HepG2 (cell line): ENCODE measurements around the gene METTL22. TPM values are rescaled to one million over a fixed set of nuclear protein-coding genes. Genes with fewer than 3 reads are reported as not detected.

Experiments used
- ATAC-seq: fragments of 200-7000 bp; cut with Tn5 transposase; 3 replicates; pipeline ENCODE4 v1.9.1; 2020; ENCODE audit warnings: mild to moderate bottlenecking, moderate library complexity
- Bru-seq: library from RNA; stranded (reverse); fragments of 400-500 nt; gene quantifications from one replicate; lab custom pipeline; 2021; lab: Mats Ljungman, UMichigan
- BruChase-seq, 2 experiments: library from RNA; stranded (reverse); fragments of 400-500 nt; gene quantifications; one replicate each; lab custom pipeline; 2021; lab: Mats Ljungman, UMichigan
- BruUV-seq: library from RNA; stranded (reverse); fragments of 400-500 nt; replicated peaks from 2 replicates; lab custom pipeline; 2021; lab: Mats Ljungman, UMichigan
- CTCF ChIA-PET: fragments of 300-600 bp; formaldehyde crosslinking; extraction: SDS; loops from one replicate; lab custom pipeline; 2021; ENCODE audit warnings: low total read pairs, inconsistent platforms, low intra/inter-chr PET ratio; lab: Yijun Ruan, JAX
- POLR2A ChIA-PET: fragments of 350-600 bp; sonication (Branson Sonifier 250); formaldehyde crosslinking; loops from one replicate; lab custom pipeline; 2020; ENCODE audit warnings: antibody characterized with exemption, inconsistent platforms; lab: Yijun Ruan, JAX
- DNase-seq: peaks from one replicate; pipeline ENCODE4 v3.0.0-alpha.2; 2015; ENCODE audit warnings: low spot score
- FAIRE-seq: peaks from 3 replicates; lab custom pipeline; 2011; peaks lifted over from hg19 to GRCh38; lab: Jason Lieb, UNC
- H2AFZ ChIP-seq: one replicate; pipeline ENCODE4 v1.6.1; 2011; ENCODE audit warnings: low read length, inconsistent platforms
- H3K27ac ChIP-seq: fragments of 300-600 bp; 3 replicates; pipeline ENCODE4 v1.8.0; 2011; ENCODE audit warnings: mixed run types, mild to moderate bottlenecking, mixed read lengths, low read length, inconsistent platforms; ENCODE audit not compliant: insufficient read depth; ENCODE audit errors: extremely low read length
- H3K27me3 ChIP-seq, 2 experiments: fragments of 200-600 bp in 1 of 2; 2 replicates in 1 of 2; 3 replicates in 1 of 2; pipeline versions ENCODE4 v1.6.0 to v1.8.0; 2011; ENCODE audit warnings: low read length in 2 of 2, mild to moderate bottlenecking in 2 of 2, moderate library complexity in 2 of 2, inconsistent platforms in 1 of 2; ENCODE audit not compliant: insufficient read depth in 2 of 2, control insufficient read depth in 1 of 2
- H3K36me3 ChIP-seq, 2 experiments: fragments of 200-600 bp in 1 of 2; replicated peaks in 1 of 2; 2 replicates in 1 of 2; 3 replicates in 1 of 2; pipeline versions ENCODE4 v1.5.1 to v1.8.0; 2011; ENCODE audit warnings: low read length in 2 of 2, inconsistent platforms in 1 of 2; ENCODE audit not compliant: insufficient read depth in 2 of 2, control insufficient read depth in 1 of 2
- H3K4me1 ChIP-seq: 2 replicates; pipeline ENCODE4 v1.5.1; 2012; ENCODE audit warnings: low read length, inconsistent platforms; ENCODE audit not compliant: insufficient read depth
- H3K4me2 ChIP-seq: 2 replicates; pipeline ENCODE4 v1.6.0; 2011; ENCODE audit warnings: low read depth, low read length, inconsistent platforms
- H3K4me3 ChIP-seq, 3 experiments: fragments of 200-600 bp in 1 of 3; sonication (generic), shearing (Covaris generic) in 1 of 3; replicated peaks in 1 of 3; 2 replicates each; pipeline ENCODE4 v1.5.1; 2011 to 2016; ENCODE audit warnings: low read length in 3 of 3, inconsistent platforms in 2 of 3, low read depth in 2 of 3, mild to moderate bottlenecking in 2 of 3, control low read depth in 1 of 3, mixed read lengths in 1 of 3; ENCODE audit not compliant: insufficient read depth in 1 of 3
- H3K79me2 ChIP-seq: one replicate; pipeline ENCODE4 v1.6.1; 2011; ENCODE audit warnings: low read length, inconsistent platforms; ENCODE audit not compliant: insufficient read depth
- H3K9ac ChIP-seq: 2 replicates; pipeline ENCODE4 v1.6.0; 2011; ENCODE audit warnings: mild to moderate bottlenecking, low read depth, low read length, inconsistent platforms; ENCODE audit not compliant: insufficient read depth
- H3K9me3 ChIP-seq: 2 replicates; pipeline ENCODE4 v1.5.1; 2012; ENCODE audit warnings: mild to moderate bottlenecking, low read length
- H4K20me1 ChIP-seq: 2 replicates; pipeline ENCODE4 v1.6.0; 2011; ENCODE audit warnings: inconsistent platforms, mild to moderate bottlenecking, low read length, moderate library complexity; ENCODE audit not compliant: insufficient read depth
- TCF12 ChIP-seq, 2 experiments: fragments of 450-650 bp in 1 of 2; sonication (generic) in 1 of 2; formaldehyde crosslinking in 1 of 2; IDR thresholded peaks; 2 replicates each; pipeline versions ENCODE4 v1.6.1 to v1.8.0; 2017 to 2022; ENCODE audit warnings: antibody characterized with exemption in 1 of 2, mild to moderate bottlenecking in 1 of 2, missing genetic modification reagents in 1 of 2, moderate library complexity in 1 of 2
- ZNF431 ChIP-seq: sonication (generic); formaldehyde crosslinking; IDR thresholded peaks from 2 replicates; pipeline ENCODE4 v1.9.0; 2022; ENCODE audit warnings: missing genetic modification reagents, low read depth, mild to moderate bottlenecking, borderline replicate concordance
- ZNF788 ChIP-seq: sonication (generic); formaldehyde crosslinking; IDR thresholded peaks from 2 replicates; pipeline ENCODE4 v1.5.0; 2020; ENCODE audit warnings: mild to moderate bottlenecking, missing genetic modification reagents, borderline replicate concordance
- WGBS: methylation state at CpG from one replicate; pipeline ENCODE4 v1.1.6; 2017; ENCODE audit warnings: low lambda C conversion rate; 5-methylcytosine and 5-hydroxymethylcytosine counted together
- in situ Hi-C: cut with HindIII; loops from 2 replicates; pipeline ENCODE4 v1.10.0; 2017; ENCODE audit warnings: low pct_unique_long_range_greater_than_20kb; ENCODE audit not compliant: extremely low pct_ligation_motif_present
- intact Hi-C: fragments of 100-400 bp; cut with micrococcal nuclease; formaldehyde crosslinking; loops from one replicate; pipeline ENCODE4 v1.10.0; 2022; ENCODE audit not compliant: unreplicated experiment
- long read RNA-seq, 2 experiments: library from RNA in 1 of 2; library from polyadenylated mRNA in 1 of 2; stranded (forward) in 1 of 2; unstranded in 1 of 2; transcript quantifications; one replicate each; pipeline ENCODE4 v2.0.0, GENCODE V29; 2019 to 2022
- polyA minus RNA-seq, 3 experiments: library from RNA; depleted of rRNA, polyadenylated mRNA; stranded (reverse); fragments of >200 nt; gene quantifications; 2 replicates each; pipeline ENCODE4 v1.2.3, GENCODE V29; 2011; ENCODE audit warnings: low replicate concordance in 1 of 3
- polyA plus RNA-seq, 8 experiments: library from polyadenylated mRNA; depleted of rRNA in 3 of 8; stranded (reverse) in 7 of 8; unstranded in 1 of 8; fragments of >200 nt; fragmentation: Illumina TruSeq in 4 of 8; extraction: Trizol in 4 of 8; gene quantifications; 2 replicates each; pipeline versions ENCODE4 v1.2.1 to v1.2.3, GENCODE V29; 2011 to 2016; ENCODE audit warnings: low read depth in 4 of 8, missing spikeins in 1 of 8, mixed read lengths in 1 of 8; ENCODE audit not compliant: insufficient read depth in 1 of 8
- total RNA-seq, 5 experiments: library from RNA; depleted of rRNA; stranded (reverse); fragments of >200 nt; fragmentation: Illumina TruSeq; extraction: Trizol; gene quantifications; 2 replicates each; pipeline ENCODE4 v1.2.3, GENCODE V29; 2016; ENCODE audit warnings: low read depth in 1 of 5
- TF ChIP-seq, protein P1 (sequence below): IDR thresholded peaks from 2 replicates; pipeline ENCODE4 v1.4.0; 2020; ENCODE audit warnings: mild to moderate bottlenecking, missing genetic modification reagents
- TF ChIP-seq, protein P2 (sequence below): sonication (generic); formaldehyde crosslinking; IDR thresholded peaks from 2 replicates; pipeline ENCODE4 v1.8.1; 2023; ENCODE audit warnings: mild to moderate bottlenecking, inconsistent platforms, moderate library complexity, missing genetic modification reagents, borderline replicate concordance
- TF ChIP-seq, protein P3 (sequence below): sonication (generic); formaldehyde crosslinking; IDR thresholded peaks from 2 replicates; pipeline ENCODE4 v1.8.0; 2022; ENCODE audit warnings: missing genetic modification reagents, mild to moderate bottlenecking, inconsistent platforms, borderline replicate concordance

Gene METTL22, protein sequence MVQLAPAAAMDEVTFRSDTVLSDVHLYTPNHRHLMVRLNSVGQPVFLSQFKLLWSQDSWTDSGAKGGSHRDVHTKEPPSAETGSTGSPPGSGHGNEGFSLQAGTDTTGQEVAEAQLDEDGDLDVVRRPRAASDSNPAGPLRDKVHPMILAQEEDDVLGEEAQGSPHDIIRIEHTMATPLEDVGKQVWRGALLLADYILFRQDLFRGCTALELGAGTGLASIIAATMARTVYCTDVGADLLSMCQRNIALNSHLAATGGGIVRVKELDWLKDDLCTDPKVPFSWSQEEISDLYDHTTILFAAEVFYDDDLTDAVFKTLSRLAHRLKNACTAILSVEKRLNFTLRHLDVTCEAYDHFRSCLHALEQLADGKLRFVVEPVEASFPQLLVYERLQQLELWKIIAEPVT
- total RNA-seq (2016; rRNA removed; fragmentation: Illumina TruSeq; extraction: Trizol), result 23.3 and 36.2 TPM in 2 replicates
- total RNA-seq (2016; cell fraction: cytosol; rRNA removed; fragmentation: Illumina TruSeq; extraction: Trizol; ENCODE audit: low read depth), result 48.3 and 64.6 TPM in 2 replicates
- total RNA-seq (2016; cell fraction: insoluble cytoplasmic fraction; rRNA removed; fragmentation: Illumina TruSeq; extraction: Trizol), result 19.9 and 37.6 TPM in 2 replicates
- 53.5 and 59.9 TPM in 2 replicates for total RNA-seq (2016; cell fraction: membrane; rRNA removed; fragmentation: Illumina TruSeq; extraction: Trizol)
- 55.5 and 57.5 TPM in 2 replicates for total RNA-seq (2016; cell fraction: nucleus; rRNA removed; fragmentation: Illumina TruSeq; extraction: Trizol)
- 94.8 and 117 TPM in 2 replicates for polyA plus RNA-seq (2011; rRNA removed)
- polyA plus RNA-seq (2011; cell fraction: cytosol; rRNA removed), result 72.4 and 79.6 TPM in 2 replicates
- 323 and 325 TPM in 2 replicates for polyA plus RNA-seq (2011; cell fraction: nucleus; rRNA removed)
- polyA plus RNA-seq (2012), result 36.8 and 41.4 TPM in 2 replicates
- 50.0 and 66.7 TPM in 2 replicates for polyA plus RNA-seq (2016; cell fraction: cytosol; fragmentation: Illumina TruSeq; extraction: Trizol; ENCODE audit: low read depth)
- polyA plus RNA-seq (2016; cell fraction: insoluble cytoplasmic fraction; fragmentation: Illumina TruSeq; extraction: Trizol; ENCODE audit: low read depth), result 23.8 and 27.8 TPM in 2 replicates
- 50.2 and 62.5 TPM in 2 replicates for polyA plus RNA-seq (2016; cell fraction: membrane; fragmentation: Illumina TruSeq; extraction: Trizol; ENCODE audit: low read depth)
- 84.6 and 91.3 TPM in 2 replicates for polyA plus RNA-seq (2016; cell fraction: nucleus; fragmentation: Illumina TruSeq; extraction: Trizol; ENCODE audit: insufficient read depth, low read depth)
- polyA minus RNA-seq (2011; rRNA and poly(A)+ RNA removed; ENCODE audit: low replicate concordance), result 102 and 146 TPM in 2 replicates
- polyA minus RNA-seq (2011; cell fraction: cytosol; rRNA and poly(A)+ RNA removed), result 28.3 and 29.5 TPM in 2 replicates
- polyA minus RNA-seq (2011; cell fraction: nucleus; rRNA and poly(A)+ RNA removed), result 139 and 160 TPM in 2 replicates
- percentile 86 among the genes with signal in this experiment for Bru-seq, nascent RNA
- BruChase-seq, experiment 1, labeled RNA remaining after a 6-hour chase, result percentile 76 among the genes with signal in this experiment
- BruChase-seq, experiment 2, labeled RNA remaining after a 2-hour chase, result percentile 86 among the genes with signal in this experiment
- long read RNA-seq, experiment 1, full-length matches to known transcripts, result 17 of 33 reads
- long read RNA-seq, experiment 1, partial matches to known transcripts, result 4 of 33 reads
- long read RNA-seq, experiment 1, other reads (novel, unspliced or antisense), result 12 of 33 reads
- long read RNA-seq, experiment 2, full-length matches to known transcripts, result 32 of 68 reads
- long read RNA-seq, experiment 2, partial matches to known transcripts, result 12 of 68 reads
- long read RNA-seq, experiment 2, other reads (novel, unspliced or antisense), result 24 of 68 reads

DNA sequence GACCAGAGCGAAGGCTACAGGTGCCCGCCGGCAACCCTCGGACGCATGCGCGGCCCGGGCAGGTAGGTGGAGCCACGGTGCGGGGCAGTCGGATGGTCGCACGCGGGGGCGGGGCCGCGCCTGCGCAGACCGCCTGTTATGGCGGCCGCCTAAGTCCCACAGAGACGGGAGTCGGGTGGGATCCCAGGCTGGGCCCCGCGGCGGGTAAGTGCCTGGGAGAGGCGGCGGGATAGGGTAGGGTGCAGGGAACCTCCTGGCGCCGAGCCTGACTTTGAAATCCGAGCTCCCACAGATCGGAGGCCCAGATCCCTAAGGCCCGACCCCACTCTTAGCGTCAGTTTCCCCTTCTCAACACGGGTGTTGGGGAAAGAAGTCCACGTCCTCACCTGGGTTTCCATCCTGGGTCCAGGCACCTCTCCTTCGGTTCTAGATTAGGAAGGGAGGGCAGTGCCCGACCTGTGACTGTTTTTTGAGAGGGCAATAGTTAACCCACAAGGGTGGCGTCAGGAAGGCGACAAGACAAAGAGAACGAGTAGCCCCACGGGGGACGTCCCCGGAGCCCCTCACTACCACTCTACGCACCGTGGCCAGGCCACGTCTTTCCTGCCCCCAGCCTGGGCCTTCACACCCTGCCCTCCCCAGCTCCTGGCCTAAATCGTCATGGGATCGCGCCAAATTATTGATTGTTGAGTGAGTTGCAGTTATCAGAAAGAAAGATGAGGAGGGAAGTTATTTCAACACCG lies at the start of gene METTL22:
TSS of gene METTL22 (plus strand) at position 127 of the 743 bp plus-strand sequence. CDS start 3,968 bp downstream, outside the sequence.
- in situ Hi-C loops (loop anchor here (5.0 kb wide), 1 partner anchor 54 kb away; no protein-coding TSS in a partner anchor), intact Hi-C loops (loop anchor here (1.0 kb wide), 1 partner anchor 54 kb away; no protein-coding TSS in a partner anchor)
- WGBS, result under 1% methylated on average over 48 of the region's 51 CpGs
- H3K9ac ChIP-seq, result peak within 1 kb of the TSS; percentile 97
- H3K79me2 ChIP-seq, result peaks cover 38% of the 10 kb centered on the region
- ATAC-seq (peak; percentile 93), FAIRE-seq (no peak), DNase-seq (peak; percentile 88)
- H3K4me3 ChIP-seq, result peak within 1 kb of the TSS; percentile 76 to 92 (median 91)
- peaks cover 0 to 25% of the 10 kb centered on the region in 2 experiments; a peak in 3 of 5 replicates for H3K27me3 ChIP-seq
- H3K4me2 ChIP-seq, result peak within 1 kb of the TSS; percentile 88
- H3K9me3 ChIP-seq, result no peaks in the 10 kb centered on the region
- BruUV-seq, result TSS peak; percentile 73
- peaks cover 44% of the 10 kb centered on the region for H3K4me1 ChIP-seq
- peaks cover 9 to 22% of the 10 kb centered on the region in 2 experiments for H3K36me3 ChIP-seq
- H4K20me1 ChIP-seq, result 0 out of 2 replicates have a peak, but pooled peaks cover 5% of the 10 kb centered on the region
- H3K27ac ChIP-seq, result peak within 1 kb of the TSS; percentile 78
- peak within 1 kb of the TSS; percentile 38 for H2AFZ ChIP-seq
- POLR2A ChIA-PET, result interaction anchor here (1.4 to 1.5 kb wide), 2 partner anchors 50 to 470 kb away, joined by 4 read pairs; partner anchors contain the start of gene HAPSTR1
- CTCF ChIA-PET, result no interaction called here
- TF ChIP-seq, protein P1, sequence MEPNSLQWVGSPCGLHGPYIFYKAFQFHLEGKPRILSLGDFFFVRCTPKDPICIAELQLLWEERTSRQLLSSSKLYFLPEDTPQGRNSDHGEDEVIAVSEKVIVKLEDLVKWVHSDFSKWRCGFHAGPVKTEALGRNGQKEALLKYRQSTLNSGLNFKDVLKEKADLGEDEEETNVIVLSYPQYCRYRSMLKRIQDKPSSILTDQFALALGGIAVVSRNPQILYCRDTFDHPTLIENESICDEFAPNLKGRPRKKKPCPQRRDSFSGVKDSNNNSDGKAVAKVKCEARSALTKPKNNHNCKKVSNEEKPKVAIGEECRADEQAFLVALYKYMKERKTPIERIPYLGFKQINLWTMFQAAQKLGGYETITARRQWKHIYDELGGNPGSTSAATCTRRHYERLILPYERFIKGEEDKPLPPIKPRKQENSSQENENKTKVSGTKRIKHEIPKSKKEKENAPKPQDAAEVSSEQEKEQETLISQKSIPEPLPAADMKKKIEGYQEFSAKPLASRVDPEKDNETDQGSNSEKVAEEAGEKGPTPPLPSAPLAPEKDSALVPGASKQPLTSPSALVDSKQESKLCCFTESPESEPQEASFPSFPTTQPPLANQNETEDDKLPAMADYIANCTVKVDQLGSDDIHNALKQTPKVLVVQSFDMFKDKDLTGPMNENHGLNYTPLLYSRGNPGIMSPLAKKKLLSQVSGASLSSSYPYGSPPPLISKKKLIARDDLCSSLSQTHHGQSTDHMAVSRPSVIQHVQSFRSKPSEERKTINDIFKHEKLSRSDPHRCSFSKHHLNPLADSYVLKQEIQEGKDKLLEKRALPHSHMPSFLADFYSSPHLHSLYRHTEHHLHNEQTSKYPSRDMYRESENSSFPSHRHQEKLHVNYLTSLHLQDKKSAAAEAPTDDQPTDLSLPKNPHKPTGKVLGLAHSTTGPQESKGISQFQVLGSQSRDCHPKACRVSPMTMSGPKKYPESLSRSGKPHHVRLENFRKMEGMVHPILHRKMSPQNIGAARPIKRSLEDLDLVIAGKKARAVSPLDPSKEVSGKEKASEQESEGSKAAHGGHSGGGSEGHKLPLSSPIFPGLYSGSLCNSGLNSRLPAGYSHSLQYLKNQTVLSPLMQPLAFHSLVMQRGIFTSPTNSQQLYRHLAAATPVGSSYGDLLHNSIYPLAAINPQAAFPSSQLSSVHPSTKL (CRISPR knock-in tag), result no peak
- no peak for TF ChIP-seq TCF12 (IDR thresholded peaks at IDR 0.05)
- no peak for TF ChIP-seq TCF12 (CRISPR knock-in tag; IDR thresholded peaks at IDR 0.05)
- TF ChIP-seq, protein P2, sequence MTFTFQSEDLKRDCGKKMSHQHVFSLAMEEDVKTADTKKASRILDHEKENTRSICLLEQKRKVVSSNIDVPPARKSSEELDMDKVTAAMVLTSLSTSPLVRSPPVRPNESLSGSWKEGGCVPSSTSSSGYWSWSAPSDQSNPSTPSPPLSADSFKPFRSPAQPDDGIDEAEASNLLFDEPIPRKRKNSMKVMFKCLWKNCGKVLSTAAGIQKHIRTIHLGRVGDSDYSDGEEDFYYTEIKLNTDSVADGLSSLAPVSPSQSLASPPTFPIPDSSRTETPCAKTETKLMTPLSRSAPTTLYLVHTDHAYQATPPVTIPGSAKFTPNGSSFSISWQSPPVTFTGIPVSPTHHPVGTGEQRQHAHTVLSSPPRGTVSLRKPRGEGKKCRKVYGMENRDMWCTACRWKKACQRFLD (CRISPR knock-in tag), result peak; percentile 80; the same call in 1 of the 2 replicates
- TF ChIP-seq ZNF431 (CRISPR knock-in tag), result no peak
- peak; percentile 9; the same call in 1 of the 2 replicates for TF ChIP-seq ZNF788 (CRISPR knock-in tag)
- TF ChIP-seq, protein P3, sequence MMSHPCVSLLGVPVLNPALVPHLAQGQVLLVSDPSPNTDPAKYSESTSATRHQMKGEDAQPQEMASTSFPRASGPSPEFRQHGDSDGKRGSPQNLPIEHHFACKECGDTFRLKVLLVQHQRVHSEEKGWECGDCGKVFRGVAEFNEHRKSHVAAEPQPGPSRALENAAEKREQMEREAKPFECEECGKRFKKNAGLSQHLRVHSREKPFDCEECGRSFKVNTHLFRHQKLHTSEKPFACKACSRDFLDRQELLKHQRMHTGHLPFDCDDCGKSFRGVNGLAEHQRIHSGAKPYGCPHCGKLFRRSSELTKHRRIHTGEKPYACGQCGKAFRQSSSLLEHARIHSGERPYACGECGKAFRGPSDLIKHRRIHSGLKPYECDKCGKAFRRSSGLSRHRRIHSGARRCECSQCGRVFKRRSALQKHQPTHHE, result no peak
